ENCODE measurements around the gene SAMD10.

The SAMD10 gene

DNA sequence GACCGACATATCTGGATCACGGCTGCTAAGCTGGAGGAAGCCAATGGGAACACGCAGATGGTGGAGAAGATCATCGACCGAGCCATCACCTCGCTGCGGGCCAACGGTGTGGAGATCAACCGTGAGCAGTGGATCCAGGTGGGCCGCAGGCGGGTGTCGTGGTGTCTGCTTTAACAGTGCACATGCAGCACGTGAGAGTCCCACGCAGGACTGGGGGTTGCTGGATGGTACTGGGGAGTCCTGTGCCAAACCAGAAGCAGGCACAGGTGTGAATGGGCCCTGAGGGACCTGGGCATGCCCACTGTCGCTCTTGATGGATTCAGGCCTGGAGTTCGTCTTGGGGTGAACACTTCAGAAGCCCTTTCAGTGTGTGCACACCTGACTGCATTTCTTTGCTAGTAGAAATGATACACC lies 31.9 kb upstream of the SAMD10 start:
- no peak for DNase-seq
- Histone ChIP-seq H3K4me2 (ENCODE audit: low read depth, low read length) (no peak overlapping the region), H3K79me2 (ENCODE audit: low read length) (peaks cover 8% of the 10 kb centered on the region), H4K20me1 (ENCODE audit: insufficient read depth, low read length) (no peaks in the 10 kb centered on the region), H3K27ac (ENCODE audit: low read length) (no peak overlapping the region), H2AFZ (ENCODE audit: low read length) (no peak overlapping the region), H3K36me3 (replicated peaks; ENCODE audit: insufficient read depth, low read length) (peaks cover 18% of the 10 kb centered on the region), H3K9me3 (replicated peaks; ENCODE audit: insufficient read depth, low read length) (no peaks in the 10 kb centered on the region), H3K4me1 (ENCODE audit: low read length) (no peaks in the 10 kb centered on the region), H3F3A (ENCODE audit: insufficient read depth, low read length) (no peaks in the 10 kb centered on the region), H3K27me3 (replicated peaks; ENCODE audit: insufficient read depth, low read length) (no peaks in the 10 kb centered on the region), H3K9ac (ENCODE audit: low read length) (no peak overlapping the region), H3K4me3 (ENCODE audit: low read length) (no peak overlapping the region), H3K9me2 (replicated peaks; ENCODE audit: insufficient read depth, low read length) (no peaks in the 10 kb centered on the region)
- TF ChIP-seq, protein P1, sequence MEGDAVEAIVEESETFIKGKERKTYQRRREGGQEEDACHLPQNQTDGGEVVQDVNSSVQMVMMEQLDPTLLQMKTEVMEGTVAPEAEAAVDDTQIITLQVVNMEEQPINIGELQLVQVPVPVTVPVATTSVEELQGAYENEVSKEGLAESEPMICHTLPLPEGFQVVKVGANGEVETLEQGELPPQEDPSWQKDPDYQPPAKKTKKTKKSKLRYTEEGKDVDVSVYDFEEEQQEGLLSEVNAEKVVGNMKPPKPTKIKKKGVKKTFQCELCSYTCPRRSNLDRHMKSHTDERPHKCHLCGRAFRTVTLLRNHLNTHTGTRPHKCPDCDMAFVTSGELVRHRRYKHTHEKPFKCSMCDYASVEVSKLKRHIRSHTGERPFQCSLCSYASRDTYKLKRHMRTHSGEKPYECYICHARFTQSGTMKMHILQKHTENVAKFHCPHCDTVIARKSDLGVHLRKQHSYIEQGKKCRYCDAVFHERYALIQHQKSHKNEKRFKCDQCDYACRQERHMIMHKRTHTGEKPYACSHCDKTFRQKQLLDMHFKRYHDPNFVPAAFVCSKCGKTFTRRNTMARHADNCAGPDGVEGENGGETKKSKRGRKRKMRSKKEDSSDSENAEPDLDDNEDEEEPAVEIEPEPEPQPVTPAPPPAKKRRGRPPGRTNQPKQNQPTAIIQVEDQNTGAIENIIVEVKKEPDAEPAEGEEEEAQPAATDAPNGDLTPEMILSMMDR (IDR thresholded peaks at IDR 0.05; ENCODE audit: low read length): no peak
- TF ChIP-seq EZH2phosphoT487 (IDR thresholded peaks at IDR 0.05; ENCODE audit: low read length): no peak
- TF ChIP-seq EZH2 (optimal IDR thresholded peaks at IDR 0.05; ENCODE audit: low read depth, low read length): no peak

DNA sequence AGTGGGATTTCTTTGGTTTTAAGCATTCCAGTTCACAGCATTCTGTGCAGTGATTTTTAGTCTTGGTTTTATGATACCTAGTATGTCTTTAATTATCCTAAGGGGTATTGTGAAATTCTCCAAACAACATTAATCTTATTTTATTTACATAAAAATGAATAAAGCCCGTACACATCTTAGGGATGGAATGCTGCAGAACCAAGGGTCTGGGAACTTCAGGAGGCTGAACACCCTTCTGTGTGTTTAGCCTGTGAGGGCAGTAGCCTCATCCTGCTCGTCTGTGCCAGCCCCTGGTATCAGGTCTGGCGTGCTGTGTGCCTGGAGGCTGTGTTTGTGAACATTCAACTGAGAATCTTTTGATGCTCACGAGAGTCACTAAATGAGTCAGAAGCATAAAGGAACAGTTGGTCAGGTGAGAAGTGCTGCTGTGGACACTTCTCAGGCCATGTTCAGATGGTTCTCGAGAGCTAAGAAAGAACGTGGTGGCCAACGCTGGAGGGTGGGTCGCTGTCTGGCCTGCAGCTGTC lies 31.3 kb upstream of the SAMD10 start:
- Histone ChIP-seq H3K36me3 (replicated peaks; ENCODE audit: insufficient read depth, low read length) (peaks cover 18% of the 10 kb centered on the region), H3K4me2 (ENCODE audit: low read depth, low read length) (no peak overlapping the region), H3K9me2 (replicated peaks; ENCODE audit: insufficient read depth, low read length) (no peaks in the 10 kb centered on the region), H3K27me3 (replicated peaks; ENCODE audit: insufficient read depth, low read length) (no peaks in the 10 kb centered on the region), H3K9me3 (replicated peaks; ENCODE audit: insufficient read depth, low read length) (no peaks in the 10 kb centered on the region), H3K79me2 (ENCODE audit: low read length) (peaks cover 8% of the 10 kb centered on the region), H4K20me1 (ENCODE audit: insufficient read depth, low read length) (no peaks in the 10 kb centered on the region), H3K4me1 (ENCODE audit: low read length) (no peaks in the 10 kb centered on the region), H3F3A (ENCODE audit: insufficient read depth, low read length) (no peaks in the 10 kb centered on the region), H2AFZ (ENCODE audit: low read length) (no peak overlapping the region), H3K9ac (ENCODE audit: low read length) (no peak overlapping the region), H3K4me3 (ENCODE audit: low read length) (no peak overlapping the region), H3K27ac (ENCODE audit: low read length) (no peak overlapping the region)
- TF ChIP-seq, protein P1 (IDR thresholded peaks at IDR 0.05; ENCODE audit: low read length): no peak
- TF ChIP-seq EZH2 (optimal IDR thresholded peaks at IDR 0.05; ENCODE audit: low read depth, low read length): no peak
- DNase-seq: no peak

- no peak overlapping the region for H3K27ac ChIP-seq (ENCODE audit: low read length)
- no peak for DNase-seq
- no peak overlapping the region for H2AFZ ChIP-seq (ENCODE audit: low read length)
- H3F3A ChIP-seq (ENCODE audit: insufficient read depth, low read length): no peaks in the 10 kb centered on the region
- no peaks in the 10 kb centered on the region for H3K27me3 ChIP-seq (replicated peaks; ENCODE audit: insufficient read depth, low read length)
- H3K4me3 ChIP-seq (ENCODE audit: low read length): no peak overlapping the region
- no peak overlapping the region for H3K4me2 ChIP-seq (ENCODE audit: low read depth, low read length)
- TF ChIP-seq EZH2 (optimal IDR thresholded peaks at IDR 0.05; ENCODE audit: low read depth, low read length) (no peak), EZH2phosphoT487 (IDR thresholded peaks at IDR 0.05; ENCODE audit: low read length) (no peak)
- TF ChIP-seq, protein P1 (IDR thresholded peaks at IDR 0.05; ENCODE audit: low read length): no peak
- no peak overlapping the region for H3K9ac ChIP-seq (ENCODE audit: low read length)
- H3K9me2 ChIP-seq (replicated peaks; ENCODE audit: insufficient read depth, low read length): no peaks in the 10 kb centered on the region
- no peaks in the 10 kb centered on the region for H3K4me1 ChIP-seq (ENCODE audit: low read length)
- H3K9me3 ChIP-seq (replicated peaks; ENCODE audit: insufficient read depth, low read length): no peaks in the 10 kb centered on the region
- H4K20me1 ChIP-seq (ENCODE audit: insufficient read depth, low read length): no peaks in the 10 kb centered on the region
- H3K36me3 ChIP-seq (replicated peaks; ENCODE audit: insufficient read depth, low read length): peaks cover 18% of the 10 kb centered on the region
- peaks cover 8% of the 10 kb centered on the region for H3K79me2 ChIP-seq (ENCODE audit: low read length)
Observed at GRCh38 chr20:64009811-64010387, 30.5 kb upstream of the SAMD10 start.
